ENCODE results near the gene LYPLA2.
"Not testable (repeated sequence)": the region's sequence is repeated elsewhere in the genome, so short reads cannot be mapped to it uniquely, and the experiment has no call there.

LYPLA2 gene

DNA sequence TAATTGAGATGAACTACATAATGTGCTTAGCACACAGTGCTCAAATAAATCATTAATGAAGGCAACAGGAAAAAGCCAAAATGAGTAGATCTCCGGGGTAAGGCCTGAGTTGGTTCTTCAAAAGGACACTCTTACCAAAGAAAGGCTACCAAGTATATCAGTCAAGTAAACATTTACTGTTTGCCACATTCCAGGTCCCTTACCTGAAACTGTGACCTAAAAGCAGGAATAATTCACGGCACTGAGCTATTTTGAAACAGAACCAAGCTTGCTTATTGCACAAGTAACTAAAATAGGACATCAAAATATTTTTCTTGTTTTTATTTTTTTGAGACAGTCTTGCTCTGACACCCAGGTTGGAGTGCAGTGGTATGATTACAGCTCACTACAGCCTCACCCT is 14.7 kb upstream of the LYPLA2 start:
- TF ChIP-seq, protein P1, sequence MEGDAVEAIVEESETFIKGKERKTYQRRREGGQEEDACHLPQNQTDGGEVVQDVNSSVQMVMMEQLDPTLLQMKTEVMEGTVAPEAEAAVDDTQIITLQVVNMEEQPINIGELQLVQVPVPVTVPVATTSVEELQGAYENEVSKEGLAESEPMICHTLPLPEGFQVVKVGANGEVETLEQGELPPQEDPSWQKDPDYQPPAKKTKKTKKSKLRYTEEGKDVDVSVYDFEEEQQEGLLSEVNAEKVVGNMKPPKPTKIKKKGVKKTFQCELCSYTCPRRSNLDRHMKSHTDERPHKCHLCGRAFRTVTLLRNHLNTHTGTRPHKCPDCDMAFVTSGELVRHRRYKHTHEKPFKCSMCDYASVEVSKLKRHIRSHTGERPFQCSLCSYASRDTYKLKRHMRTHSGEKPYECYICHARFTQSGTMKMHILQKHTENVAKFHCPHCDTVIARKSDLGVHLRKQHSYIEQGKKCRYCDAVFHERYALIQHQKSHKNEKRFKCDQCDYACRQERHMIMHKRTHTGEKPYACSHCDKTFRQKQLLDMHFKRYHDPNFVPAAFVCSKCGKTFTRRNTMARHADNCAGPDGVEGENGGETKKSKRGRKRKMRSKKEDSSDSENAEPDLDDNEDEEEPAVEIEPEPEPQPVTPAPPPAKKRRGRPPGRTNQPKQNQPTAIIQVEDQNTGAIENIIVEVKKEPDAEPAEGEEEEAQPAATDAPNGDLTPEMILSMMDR (IDR thresholded peaks at IDR 0.05; ENCODE audit: control extremely low read depth, extremely low read depth, low read depth, missing control alignments) = no peak
- DNase-seq (ENCODE audit: extremely low spot score) = no peak
- ChIA-PET POLR2A (interaction anchor here (0.7 kb wide), 1 partner anchor 228 kb away, joined by 3 read pairs; no protein-coding TSS in a partner anchor), CTCF (interaction anchor here (1.0 to 7.9 kb wide), 8 partner anchors 9 to 615 kb away, joined by 3 to 67 read pairs (median 4); partner anchors contain the start of gene CNR2)

DNA sequence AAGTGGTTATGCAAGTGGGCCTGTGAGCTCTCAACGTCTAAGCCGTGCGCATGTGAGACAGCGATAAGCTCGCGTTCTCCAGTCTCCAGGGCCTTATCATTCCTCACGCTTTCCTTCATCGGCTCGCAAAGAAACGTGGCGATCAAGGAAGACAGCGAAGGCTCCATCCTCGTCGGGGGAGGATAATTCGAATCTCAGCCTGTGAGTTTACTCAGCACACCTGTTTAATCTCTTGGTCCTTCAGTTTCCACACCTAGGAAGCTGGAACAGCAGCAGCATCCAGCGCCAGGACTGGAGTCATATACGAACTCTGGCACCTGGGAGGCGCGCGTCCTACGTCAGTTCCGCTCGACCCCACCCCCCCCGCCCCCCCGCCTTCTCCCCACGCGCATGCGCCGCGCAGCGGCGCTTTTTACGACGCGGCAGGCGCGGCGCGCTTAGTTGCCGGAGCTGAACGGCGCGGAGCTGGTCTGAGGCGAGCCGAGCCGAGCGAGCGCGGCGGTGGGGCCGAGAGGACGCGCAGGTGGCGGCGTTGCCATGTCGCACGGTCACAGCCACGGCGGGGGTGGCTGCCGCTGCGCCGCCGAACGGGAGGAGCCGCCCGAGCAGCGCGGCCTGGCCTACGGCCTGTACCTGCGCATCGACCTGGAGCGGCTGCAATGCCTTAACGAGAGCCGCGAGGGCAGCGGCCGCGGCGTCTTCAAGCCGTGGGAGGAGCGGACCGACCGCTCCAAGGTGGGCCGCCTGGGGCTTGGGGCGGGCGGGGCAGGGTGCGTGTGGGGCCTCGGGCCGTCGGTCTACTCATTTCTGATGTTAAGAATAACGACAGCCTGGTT is 12.7 kb upstream of the LYPLA2 start, which contains the start of gene PITHD1:
TSS of gene PITHD1 (plus strand) at position 440 of the 836 bp plus-strand sequence. CDS start at position 538, 98 bp downstream.
- DNase-seq (ENCODE audit: extremely low spot score) = peak; percentile 97
- ChIA-PET POLR2A (interaction anchor here (0.6 to 1.1 kb wide), 8 partner anchors 10 to 1345 kb away, joined by 3 to 7 read pairs (median 4); partner anchors contain the start of genes ELOA, LYPLA2 and RPL11), CTCF (interaction anchor here (0.8 to 7.9 kb wide), 6 partner anchors 10 to 250 kb away, joined by 3 to 67 read pairs (median 15); partner anchors contain the start of gene LYPLA2)
- TF ChIP-seq, protein P1 (IDR thresholded peaks at IDR 0.05; ENCODE audit: control extremely low read depth, extremely low read depth, low read depth, missing control alignments) = peak; percentile 5

DNA sequence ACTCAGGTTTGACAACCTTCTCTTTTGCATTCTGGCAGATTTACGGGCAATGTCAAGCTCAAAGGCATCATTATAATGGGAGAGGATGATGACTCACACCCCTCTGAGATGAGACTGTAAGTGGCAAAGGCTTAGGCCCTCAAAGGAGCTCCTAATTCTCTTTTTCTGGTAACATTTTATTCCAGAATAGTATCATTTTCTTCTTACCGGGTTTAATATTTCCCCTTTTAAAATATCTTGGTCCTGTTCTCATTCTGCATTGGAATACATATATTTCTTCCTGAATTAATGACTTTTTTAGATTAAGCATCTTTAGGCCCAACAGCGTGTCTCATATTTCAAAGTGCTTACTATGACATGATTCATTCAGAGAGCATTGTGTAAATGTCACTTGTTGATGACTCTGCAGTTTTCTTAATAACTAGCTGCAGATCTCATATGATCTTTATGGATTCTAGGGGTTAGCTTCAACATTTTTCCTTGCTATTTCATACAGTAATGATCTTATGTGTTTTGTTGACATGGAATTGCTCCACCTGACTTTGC is 11.0 kb upstream of the LYPLA2 start:
- TF ChIP-seq, protein P1 (IDR thresholded peaks at IDR 0.05; ENCODE audit: control extremely low read depth, extremely low read depth, low read depth, missing control alignments) = no peak
- ChIA-PET POLR2A (interaction anchor here (0.5 to 1.1 kb wide), 2 partner anchors 14 to 20 kb away, joined by 3 read pairs; partner anchors contain the start of gene GALE), CTCF (interaction anchor here (1.0 to 7.9 kb wide), 7 partner anchors 9 to 143 kb away, joined by 3 to 67 read pairs (median 6); partner anchors contain the start of gene LYPLA2)
- DNase-seq (ENCODE audit: extremely low spot score) = no peak

DNA sequence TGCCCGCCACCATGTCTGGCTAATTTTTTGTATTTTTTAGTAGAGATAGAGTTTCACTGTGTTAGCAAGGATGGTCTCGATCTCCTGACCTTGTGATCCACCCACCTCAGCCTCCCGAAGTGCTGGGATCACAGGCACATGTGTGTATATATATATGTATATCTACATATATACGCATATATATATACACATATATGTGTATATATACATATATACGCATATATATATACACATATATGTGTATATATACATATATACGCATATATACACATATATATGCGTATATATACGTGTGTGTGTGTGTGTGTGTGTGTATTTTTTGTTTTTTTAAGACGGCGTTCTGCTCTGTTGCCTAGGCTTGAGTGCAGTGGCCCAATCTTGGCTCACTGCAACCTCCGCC is 7.8 kb upstream of the LYPLA2 start:
- POLR2A ChIA-PET; DNase-seq (ENCODE audit: extremely low spot score): not testable (repeated sequence)
- CTCF ChIA-PET = interaction anchor here (1.9 to 7.1 kb wide), 3 partner anchors 11 to 27 kb away, joined by 6 to 38 read pairs (median 9); partner anchors contain the start of gene GALE

DNA sequence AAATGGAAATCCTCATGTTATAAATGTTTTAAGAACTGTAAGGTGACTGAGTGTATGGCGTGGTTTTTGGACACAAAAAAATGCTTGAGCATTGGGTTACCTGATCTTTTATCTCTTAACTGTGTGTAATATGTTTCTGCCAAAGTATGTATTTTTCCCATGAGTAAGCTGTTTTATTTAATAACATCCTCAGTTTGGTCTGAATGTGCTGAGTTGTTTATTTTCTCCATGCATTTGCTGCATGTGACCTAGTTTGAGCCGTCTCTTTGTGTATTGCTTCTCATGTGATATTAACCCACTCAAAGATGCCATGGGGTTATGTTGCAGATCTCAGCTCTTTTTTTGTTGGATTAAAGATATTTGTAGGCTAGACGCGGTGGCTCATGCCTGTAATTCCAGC is 6.1 kb upstream of the LYPLA2 start:
- TF ChIP-seq, protein P1 (IDR thresholded peaks at IDR 0.05; ENCODE audit: control extremely low read depth, extremely low read depth, low read depth, missing control alignments) = no peak
- DNase-seq (ENCODE audit: extremely low spot score) = no peak
- POLR2A ChIA-PET = no interaction called here
- CTCF ChIA-PET = interaction anchor here (1.9 to 7.1 kb wide), 3 partner anchors 13 to 26 kb away, joined by 6 to 38 read pairs (median 9); partner anchors contain the start of gene GALE

DNA sequence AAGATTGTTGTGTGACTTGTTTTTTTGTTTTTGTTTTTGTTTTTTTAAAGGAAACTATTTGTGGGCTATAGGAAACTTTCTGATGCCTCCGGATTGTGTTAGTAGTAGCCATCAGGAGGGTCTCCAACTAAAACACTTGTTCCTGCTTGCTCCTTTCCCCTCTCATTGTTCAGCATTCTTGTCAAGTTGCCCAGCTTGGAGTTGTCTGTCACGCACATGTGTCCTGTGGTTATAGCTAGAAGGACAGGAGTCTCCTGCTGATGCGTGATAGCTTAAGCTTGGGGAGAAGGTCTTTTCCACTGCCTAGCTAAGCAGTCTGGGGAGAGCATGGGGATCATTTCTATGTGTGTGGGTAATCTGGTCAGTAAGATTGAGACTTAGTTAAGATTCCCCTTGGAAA is 3.2 kb upstream of the LYPLA2 start:
- DNase-seq (ENCODE audit: extremely low spot score) = no peak
- ChIA-PET CTCF (interaction anchor here (1.0 to 16.4 kb wide), 7 partner anchors 10 to 129 kb away, joined by 3 to 169 read pairs (median 4); partner anchors contain the start of gene PITHD1), POLR2A (no interaction called here)
- TF ChIP-seq, protein P1 (IDR thresholded peaks at IDR 0.05; ENCODE audit: control extremely low read depth, extremely low read depth, low read depth, missing control alignments) = no peak
